Esophagus muscularis mucosa (tissue), 4 donors: ENCODE data around the gene CAMTA1. TPM values are rescaled to one million over a fixed set of nuclear protein-coding genes. Genes with fewer than 3 reads are reported as not detected.

Source experiments
- DNase-seq: peaks from one replicate; pipeline ENCODE4 v3.0.0-alpha.2; 2017; ENCODE audit errors: extremely low spot score
- H3K27ac ChIP-seq, 4 donors: fragments of 200-600 bp; sonication (generic); replicated peaks in 1 of 4; 1 replicate in 3 of 4; 2 replicates in 1 of 4; pipeline ENCODE4 v1.5.1; 2016 to 2019; ENCODE audit warnings: mild to moderate bottlenecking in 1 of 4
- H3K27me3 ChIP-seq, 4 donors: fragments of 200-600 bp; sonication (generic); one replicate each; pipeline versions ENCODE4 v1.5.1 to v1.6.0; 2016 to 2019
- H3K36me3 ChIP-seq, 4 donors: fragments of 200-600 bp; sonication (generic); one replicate each; pipeline ENCODE4 v1.5.1; 2016 to 2019
- H3K4me1 ChIP-seq, 4 donors: fragments of 200-600 bp; sonication (generic); one replicate each; pipeline ENCODE4 v1.5.1; 2016 to 2019
- H3K4me3 ChIP-seq, 4 donors: fragments of 200-600 bp; sonication (generic); 1 replicate in 2 of 4; 2 replicates in 2 of 4; pipeline ENCODE4 v1.5.1; 2016 to 2019; ENCODE audit warnings: mild to moderate bottlenecking in 4 of 4, moderate library complexity in 1 of 4
- H3K9me3 ChIP-seq, 4 donors: fragments of 200-600 bp; sonication (generic); 1 replicate in 3 of 4; 2 replicates in 1 of 4; pipeline ENCODE4 v1.5.1; 2016 to 2019
- EP300 ChIP-seq: sonication (generic); formaldehyde crosslinking; IDR thresholded peaks from one replicate; pipeline ENCODE4 v1.6.1; 2017; ENCODE audit warnings: antibody characterized with exemption
- POLR2A ChIP-seq: fragments of 450-650 bp; IDR thresholded peaks from one replicate; pipeline ENCODE4 v1.6.1; 2017; ENCODE audit warnings: antibody characterized with exemption, moderate library complexity, mild to moderate bottlenecking, low read depth
- POLR2AphosphoS5 ChIP-seq, 2 donors: sonication (generic); formaldehyde crosslinking; IDR thresholded peaks; one replicate each; pipeline ENCODE4 v1.6.1; 2017; ENCODE audit warnings: antibody characterized with exemption in 2 of 2
- WGBS: methylation state at CpG from one replicate; pipeline ENCODE4 v1.1.5; 2018; 5-methylcytosine and 5-hydroxymethylcytosine counted together
- intact Hi-C: fragments of 100-400 bp; cut with DNase I; formaldehyde crosslinking; loops from one replicate; pipeline ENCODE4 v1.15.1; 2023
- total RNA-seq, 4 donors: library from RNA; depleted of rRNA; stranded (reverse); fragments of >200 nt; gene quantifications; one replicate each; pipeline versions ENCODE4 v1.1.0 to v1.2.1, GENCODE V29; 2016
- TF ChIP-seq, protein P1 (sequence below), 3 experiments: fragments of 200-600 bp in 2 of 3; fragments of 450-650 bp in 1 of 3; sonication (generic) in 2 of 3; IDR thresholded peaks; one replicate each; pipeline ENCODE4 v1.5.1; 2017 to 2019; ENCODE audit warnings: antibody characterized with exemption in 3 of 3, mild to moderate bottlenecking in 2 of 3, moderate library complexity in 1 of 3

CAMTA1 gene
- total RNA-seq, 4 donors from 2014 or later, result 109 to 226 (median 139) TPM

DNA sequence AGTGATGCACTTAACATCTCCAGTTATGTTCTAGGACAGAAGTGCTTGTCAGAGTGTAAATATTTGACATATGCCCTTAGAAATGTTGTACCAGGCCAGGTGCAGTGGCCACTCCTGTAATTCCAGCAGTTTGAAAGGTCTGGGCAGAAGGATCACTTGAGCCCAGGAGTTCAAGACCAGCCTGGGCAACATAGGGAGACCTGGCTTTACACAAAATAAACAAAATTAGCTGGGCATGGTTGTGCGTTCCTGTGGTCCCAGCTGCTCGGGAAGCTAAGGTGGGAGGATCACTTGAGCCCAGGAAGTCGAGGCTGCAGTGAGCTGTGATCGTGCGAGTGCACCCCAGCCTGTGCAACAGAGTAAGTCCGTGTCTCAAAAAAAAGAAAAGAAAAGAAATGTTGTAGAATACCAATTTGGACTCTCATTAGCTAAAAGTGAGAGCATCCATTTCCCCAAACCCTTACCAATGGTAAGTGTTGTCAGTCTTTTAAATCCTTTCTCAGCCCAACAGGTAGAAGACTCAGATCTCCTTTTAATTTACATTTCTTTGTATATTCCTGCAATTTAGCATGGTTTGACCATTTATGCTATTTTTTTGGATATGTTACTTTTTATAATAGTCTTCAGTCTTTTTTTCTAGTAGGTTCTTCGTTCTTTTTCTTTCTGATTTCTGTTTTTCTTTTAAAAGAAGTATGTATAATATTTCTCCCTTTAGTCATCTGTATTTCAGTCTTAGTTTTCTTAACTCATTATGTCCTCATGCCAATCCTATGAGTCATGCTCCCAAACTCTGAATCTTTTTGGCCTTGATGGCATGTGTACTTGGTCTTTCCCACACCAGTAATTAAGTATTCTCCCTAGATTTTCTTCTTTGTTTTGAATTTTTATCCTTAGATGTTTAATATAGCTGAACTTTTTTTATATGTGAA lies 74.4 kb downstream of the CAMTA1 start:
- no peak for DNase-seq
- intact Hi-C loops, result no loop called here

DNA sequence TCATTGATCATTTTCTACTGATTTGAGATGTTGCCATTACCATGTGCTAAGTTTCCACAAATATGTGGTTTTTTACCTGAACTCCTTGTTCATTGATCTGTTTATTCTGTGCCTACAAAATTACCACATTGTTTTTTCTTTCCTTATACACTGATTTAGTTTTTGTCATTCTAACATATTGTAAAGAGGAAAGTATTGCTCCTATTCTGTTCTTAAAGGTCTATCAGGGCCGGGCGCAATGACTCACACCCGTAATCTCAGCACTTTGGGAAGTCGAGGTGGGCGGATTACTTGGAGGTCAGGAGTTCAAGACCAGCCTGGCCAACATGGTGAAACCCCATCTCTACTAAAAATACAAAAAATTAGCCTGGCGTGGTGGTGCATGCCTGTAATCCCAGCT lies 75.1 kb downstream of the CAMTA1 start:
- no peak for TF ChIP-seq EP300
- TF ChIP-seq POLR2AphosphoS5 (IDR thresholded peaks at IDR 0.05), result no peak
- TF ChIP-seq, protein P1, sequence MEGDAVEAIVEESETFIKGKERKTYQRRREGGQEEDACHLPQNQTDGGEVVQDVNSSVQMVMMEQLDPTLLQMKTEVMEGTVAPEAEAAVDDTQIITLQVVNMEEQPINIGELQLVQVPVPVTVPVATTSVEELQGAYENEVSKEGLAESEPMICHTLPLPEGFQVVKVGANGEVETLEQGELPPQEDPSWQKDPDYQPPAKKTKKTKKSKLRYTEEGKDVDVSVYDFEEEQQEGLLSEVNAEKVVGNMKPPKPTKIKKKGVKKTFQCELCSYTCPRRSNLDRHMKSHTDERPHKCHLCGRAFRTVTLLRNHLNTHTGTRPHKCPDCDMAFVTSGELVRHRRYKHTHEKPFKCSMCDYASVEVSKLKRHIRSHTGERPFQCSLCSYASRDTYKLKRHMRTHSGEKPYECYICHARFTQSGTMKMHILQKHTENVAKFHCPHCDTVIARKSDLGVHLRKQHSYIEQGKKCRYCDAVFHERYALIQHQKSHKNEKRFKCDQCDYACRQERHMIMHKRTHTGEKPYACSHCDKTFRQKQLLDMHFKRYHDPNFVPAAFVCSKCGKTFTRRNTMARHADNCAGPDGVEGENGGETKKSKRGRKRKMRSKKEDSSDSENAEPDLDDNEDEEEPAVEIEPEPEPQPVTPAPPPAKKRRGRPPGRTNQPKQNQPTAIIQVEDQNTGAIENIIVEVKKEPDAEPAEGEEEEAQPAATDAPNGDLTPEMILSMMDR (IDR thresholded peaks at IDR 0.05), result no peak
- TF ChIP-seq POLR2A, result no peak
- Histone ChIP-seq H3K4me3 (no peak overlapping the region), H3K27ac (peak overlapping the region in 2 of 4 donors; percentile 40 to 50), H3K9me3 (no peaks in the 10 kb centered on the region), H3K27me3 (no peaks in the 10 kb centered on the region), H3K36me3 (peaks cover 0 to 13% (median 2%) of the 10 kb centered on the region in 4 donors), H3K4me1 (peaks cover 14 to 28% (median 22%) of the 10 kb centered on the region in 4 donors)
- 83% methylated on average over 6 of the region's 6 CpGs for WGBS
- DNase-seq, result no peak
- intact Hi-C loops, result no loop called here

More for the DNA sequence above, 74.4 kb downstream of the CAMTA1 start:
- H3K4me1 ChIP-seq, result peaks cover 14 to 28% (median 22%) of the 10 kb centered on the region in 4 donors
- 71% methylated on average over 7 of the region's 7 CpGs for WGBS
- no peak overlapping the region for H3K4me3 ChIP-seq
- H3K27ac ChIP-seq, result peak overlapping the region in 2 of 4 donors; percentile 40 to 50
- TF ChIP-seq, protein P1 (IDR thresholded peaks at IDR 0.05), result no peak
- no peaks in the 10 kb centered on the region for H3K27me3 ChIP-seq
- peaks cover 0 to 18% (median 4%) of the 10 kb centered on the region in 4 donors for H3K36me3 ChIP-seq
- H3K9me3 ChIP-seq, result no peaks in the 10 kb centered on the region

GRCh38 chr1:6861075-6861724 lies 75.9 kb downstream of the CAMTA1 start:
- Histone ChIP-seq H3K27me3 (no peaks in the 10 kb centered on the region), H3K27ac (no peak overlapping the region), H3K36me3 (peaks cover 0 to 8% (median 2%) of the 10 kb centered on the region in 4 donors), H3K9me3 (no peaks in the 10 kb centered on the region), H3K4me3 (no peak overlapping the region), H3K4me1 (peaks cover 14 to 28% (median 22%) of the 10 kb centered on the region in 4 donors)
- TF ChIP-seq POLR2AphosphoS5 (IDR thresholded peaks at IDR 0.05) (no peak), EP300 (no peak), POLR2A (no peak)
- TF ChIP-seq, protein P1 (IDR thresholded peaks at IDR 0.05), result no peak
- 94% methylated on average over 11 of the region's 12 CpGs for WGBS
- intact Hi-C loops, result no loop called here
- no peak for DNase-seq

DNA sequence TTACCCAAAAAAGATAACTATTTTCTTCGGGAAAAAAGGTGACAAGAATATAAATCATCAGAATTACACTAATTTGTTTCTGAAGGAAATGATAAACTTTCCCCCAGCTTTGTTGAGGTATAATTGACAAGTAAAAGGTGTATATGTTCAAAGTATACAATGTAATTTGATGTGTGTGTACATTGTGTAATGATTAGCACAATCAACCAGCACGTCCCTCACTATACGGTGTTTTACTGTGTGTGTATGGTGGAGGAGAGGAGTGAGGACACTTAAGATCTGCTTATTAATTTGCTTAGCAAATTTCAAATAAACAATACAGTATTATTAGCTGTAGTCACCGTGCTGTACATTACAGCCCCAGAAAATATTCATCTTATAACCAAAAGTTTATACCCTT lies 77.7 kb downstream of the CAMTA1 start:
- TF ChIP-seq POLR2A, result no peak
- intact Hi-C loops, result no loop called here
- 92% methylated on average over 4 of the region's 4 CpGs for WGBS
- H3K27me3 ChIP-seq, result no peaks in the 10 kb centered on the region
- no peak overlapping the region for H3K27ac ChIP-seq
- peaks cover 14 to 21% (median 18%) of the 10 kb centered on the region in 4 donors for H3K4me1 ChIP-seq
- H3K9me3 ChIP-seq, result no peaks in the 10 kb centered on the region
- DNase-seq, result no peak
- peaks cover 0 to 8% (median 2%) of the 10 kb centered on the region in 4 donors for H3K36me3 ChIP-seq
- no peak overlapping the region for H3K4me3 ChIP-seq

DNA sequence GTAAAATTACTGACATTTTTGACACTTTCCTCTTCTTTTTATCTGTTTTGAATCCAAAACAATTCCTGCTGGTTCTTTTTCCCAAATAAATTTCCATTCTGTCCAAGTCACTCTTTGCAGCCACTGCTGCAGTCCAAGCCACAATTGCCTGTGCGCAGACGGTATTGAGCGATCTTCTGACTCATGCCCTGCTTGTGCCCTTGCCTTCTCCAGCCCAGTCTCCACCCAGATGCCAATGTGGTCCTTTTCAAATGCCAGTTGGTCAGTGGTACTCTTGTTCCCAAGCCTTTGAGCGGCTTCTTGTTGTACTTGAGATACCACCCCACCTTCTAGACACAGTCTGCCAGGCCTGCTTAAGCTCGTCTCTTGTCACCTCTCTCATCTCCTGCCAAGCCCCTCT lies 78.9 kb downstream of the CAMTA1 start:
- no peak overlapping the region for H3K27ac ChIP-seq
- 93% methylated on average over 5 of the region's 5 CpGs for WGBS
- intact Hi-C loops, result no loop called here
- peaks cover 14 to 32% (median 26%) of the 10 kb centered on the region in 4 donors for H3K4me1 ChIP-seq
- H3K36me3 ChIP-seq, result peaks cover 0 to 8% (median 2%) of the 10 kb centered on the region in 4 donors
- H3K4me3 ChIP-seq, result no peak overlapping the region
- H3K9me3 ChIP-seq, result no peaks in the 10 kb centered on the region
- TF ChIP-seq, protein P1 (IDR thresholded peaks at IDR 0.05), result no peak
- TF ChIP-seq POLR2A (no peak), EP300 (no peak), POLR2AphosphoS5 (IDR thresholded peaks at IDR 0.05) (no peak)
- no peaks in the 10 kb centered on the region for H3K27me3 ChIP-seq
- DNase-seq, result no peak
